Mononuclear cell (primary cell): ENCODE results near the gene INPP5E. TPM values are rescaled to one million over a fixed set of nuclear protein-coding genes. Genes with fewer than 3 reads are reported as not detected.
A peak's percentile ranks its signal among the peaks of the same experiment; 100 is the strongest.

Experiments used
- H3K27me3 ChIP-seq: 2 replicates; pipeline ENCODE4 v1.6.0; 2011; ENCODE audit warnings: low read length, control low read depth; ENCODE audit not compliant: insufficient read depth
- H3K4me1 ChIP-seq: 2 replicates; pipeline ENCODE4 v1.5.1; 2011; ENCODE audit warnings: mild to moderate bottlenecking, low read length, control low read depth; ENCODE audit not compliant: insufficient read depth
- H3K4me3 ChIP-seq: 2 replicates; pipeline ENCODE4 v1.5.1; 2011; ENCODE audit warnings: mild to moderate bottlenecking, low read length, moderate library complexity
- H3K9me3 ChIP-seq: 2 replicates; pipeline ENCODE4 v1.5.1; 2011; ENCODE audit warnings: low read depth, mild to moderate bottlenecking, control low read depth, low read length
- total RNA-seq: library from RNA; depleted of rRNA; stranded (reverse); fragments of >200 nt; gene quantifications from one replicate; pipeline ENCODE4 v1.2.3, GENCODE V29; 2012

INPP5E gene
- total RNA-seq, result 5.5 TPM

DNA sequence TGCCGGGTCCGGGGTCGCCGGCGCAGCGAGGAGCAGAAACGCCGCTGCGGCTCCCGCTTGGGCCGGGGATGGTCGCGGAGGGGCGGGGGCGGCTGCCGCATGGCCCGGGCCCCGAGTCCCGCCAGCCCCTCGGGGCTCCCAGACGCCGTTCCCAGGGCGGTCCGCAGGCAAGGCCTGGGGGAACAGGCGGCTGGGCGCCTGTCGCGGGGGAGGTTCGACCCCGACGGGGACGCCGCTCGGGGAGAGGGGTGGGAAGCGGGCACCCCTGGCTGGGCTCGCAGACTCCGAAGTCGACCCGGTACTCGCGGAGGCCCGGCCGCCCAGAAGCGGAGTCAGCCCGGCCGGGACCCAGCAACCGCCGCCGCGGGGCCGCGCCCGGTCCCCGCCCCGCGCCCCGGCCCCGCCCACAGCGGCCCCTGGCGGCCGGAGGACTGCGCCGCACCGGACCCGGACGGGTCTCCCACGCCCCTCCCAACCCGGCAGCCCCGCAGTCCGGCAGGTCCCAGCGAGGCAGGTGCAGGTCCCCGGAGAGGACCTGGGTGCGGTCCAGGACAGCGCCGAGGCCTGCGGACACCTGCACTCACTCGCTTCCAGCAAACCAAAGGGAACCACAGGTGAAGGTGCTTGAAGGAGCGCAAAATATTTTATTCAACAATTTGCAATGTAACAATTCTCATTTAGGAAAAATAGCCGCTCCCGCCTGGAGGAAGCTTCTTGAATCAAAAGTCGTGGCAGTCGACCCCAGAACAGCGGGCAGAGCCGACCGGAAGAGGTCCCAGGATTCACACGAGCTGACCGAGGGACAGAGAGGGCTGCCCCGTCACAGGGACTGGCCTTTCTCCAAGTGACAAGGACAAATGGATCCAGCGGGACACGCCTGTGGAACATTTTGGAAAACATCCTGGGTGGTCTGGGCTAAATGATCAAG, at the start of gene INPP5E:
TSS of gene INPP5E (minus strand) at position 365 of the 928 bp plus-strand sequence. CDS start 426 bp downstream, outside the sequence.
- no peaks in the 10 kb centered on the region for H3K27me3 ChIP-seq
- H3K4me1 ChIP-seq, result peaks cover 24% of the 10 kb centered on the region
- H3K4me3 ChIP-seq, result peak within 1 kb of the TSS; percentile 65
- H3K9me3 ChIP-seq, result no peaks in the 10 kb centered on the region

DNA sequence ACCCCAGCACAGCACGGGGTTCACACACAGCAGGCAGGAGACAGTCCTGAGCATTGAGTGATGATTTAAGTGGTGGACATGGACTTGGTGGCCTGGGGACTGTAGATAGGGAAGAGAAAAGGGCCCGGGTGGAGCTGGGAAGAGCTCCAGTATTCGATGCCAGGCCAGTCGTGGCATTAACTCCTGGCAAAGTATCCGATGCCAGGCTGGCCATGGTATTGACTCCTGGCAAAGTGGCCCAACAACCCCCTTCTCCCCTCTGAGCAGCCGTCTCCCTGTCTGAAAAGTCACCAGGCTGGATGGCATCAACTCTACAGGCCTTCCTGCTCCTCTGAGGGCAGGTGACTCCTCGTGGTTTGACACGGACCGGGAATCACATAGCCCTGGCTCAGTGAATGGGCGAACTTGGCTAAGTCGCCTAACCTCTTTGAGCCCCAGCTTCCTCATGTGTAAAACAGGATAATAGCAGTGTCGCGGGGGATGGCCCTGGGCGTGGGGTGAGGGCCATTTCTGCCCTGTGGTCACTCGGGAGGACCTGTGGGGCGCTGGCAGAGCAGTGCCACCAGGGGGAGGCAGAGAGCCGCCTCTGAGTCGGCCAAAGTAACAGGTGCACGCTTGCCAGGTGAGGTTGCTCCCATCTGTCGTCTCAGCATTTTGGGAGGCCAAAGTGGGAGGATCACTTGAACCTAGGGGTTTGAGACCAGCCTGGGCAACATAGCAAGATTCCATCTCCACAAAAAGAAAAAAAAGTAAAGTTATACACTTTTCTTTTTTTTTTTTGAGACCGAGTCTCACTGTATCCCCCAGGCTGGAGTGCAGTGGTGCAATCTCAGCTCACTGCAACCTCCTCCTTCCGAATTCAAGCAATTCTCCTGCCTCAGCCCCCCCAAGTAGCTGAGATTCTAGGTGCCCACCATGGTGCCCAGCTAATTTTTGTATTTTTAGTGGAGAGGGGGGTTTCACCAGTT, 48.9 kb upstream of the INPP5E start:
- Histone ChIP-seq H3K4me3 (no peak overlapping the region), H3K9me3 (no peaks in the 10 kb centered on the region), H3K27me3 (no peaks in the 10 kb centered on the region), H3K4me1 (peaks cover 17% of the 10 kb centered on the region)

GRCh38 chr9:136487672-136488071, 48.0 kb upstream of the INPP5E start:
- no peaks in the 10 kb centered on the region for H3K27me3 ChIP-seq
- H3K4me3 ChIP-seq, result no peak overlapping the region
- peaks cover 17% of the 10 kb centered on the region for H3K4me1 ChIP-seq
- H3K9me3 ChIP-seq, result no peaks in the 10 kb centered on the region

- Histone ChIP-seq H3K4me1 (peaks cover 21% of the 10 kb centered on the region), H3K4me3 (no peak overlapping the region), H3K9me3 (no peaks in the 10 kb centered on the region), H3K27me3 (no peaks in the 10 kb centered on the region)
These were observed 47.4 kb upstream of the INPP5E start for GRCh38 chr9:136486823-136487620.

DNA sequence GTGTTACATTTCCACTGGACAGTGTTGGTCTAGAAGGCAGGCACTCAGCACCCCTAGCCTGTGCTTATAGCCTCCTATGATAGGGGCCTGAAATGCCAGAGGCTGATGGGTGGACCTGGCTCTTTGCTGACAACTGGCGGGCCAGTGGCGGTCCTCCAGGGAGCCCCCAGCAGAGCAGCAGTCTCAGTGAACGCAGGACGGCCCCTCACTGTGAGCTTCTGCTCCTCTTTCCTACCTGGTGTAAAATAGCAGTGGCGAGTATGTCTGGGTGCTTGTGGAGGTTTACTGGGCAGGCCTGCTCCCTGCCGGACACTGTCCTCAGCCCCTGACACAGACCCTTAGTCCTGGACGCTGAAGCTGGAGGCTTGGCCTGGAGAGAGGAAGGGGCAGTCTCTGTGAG, 46.5 kb upstream of the INPP5E start:
- H3K27me3 ChIP-seq, result no peaks in the 10 kb centered on the region
- H3K4me1 ChIP-seq, result peaks cover 30% of the 10 kb centered on the region
- H3K4me3 ChIP-seq, result no peak overlapping the region
- H3K9me3 ChIP-seq, result no peaks in the 10 kb centered on the region

DNA sequence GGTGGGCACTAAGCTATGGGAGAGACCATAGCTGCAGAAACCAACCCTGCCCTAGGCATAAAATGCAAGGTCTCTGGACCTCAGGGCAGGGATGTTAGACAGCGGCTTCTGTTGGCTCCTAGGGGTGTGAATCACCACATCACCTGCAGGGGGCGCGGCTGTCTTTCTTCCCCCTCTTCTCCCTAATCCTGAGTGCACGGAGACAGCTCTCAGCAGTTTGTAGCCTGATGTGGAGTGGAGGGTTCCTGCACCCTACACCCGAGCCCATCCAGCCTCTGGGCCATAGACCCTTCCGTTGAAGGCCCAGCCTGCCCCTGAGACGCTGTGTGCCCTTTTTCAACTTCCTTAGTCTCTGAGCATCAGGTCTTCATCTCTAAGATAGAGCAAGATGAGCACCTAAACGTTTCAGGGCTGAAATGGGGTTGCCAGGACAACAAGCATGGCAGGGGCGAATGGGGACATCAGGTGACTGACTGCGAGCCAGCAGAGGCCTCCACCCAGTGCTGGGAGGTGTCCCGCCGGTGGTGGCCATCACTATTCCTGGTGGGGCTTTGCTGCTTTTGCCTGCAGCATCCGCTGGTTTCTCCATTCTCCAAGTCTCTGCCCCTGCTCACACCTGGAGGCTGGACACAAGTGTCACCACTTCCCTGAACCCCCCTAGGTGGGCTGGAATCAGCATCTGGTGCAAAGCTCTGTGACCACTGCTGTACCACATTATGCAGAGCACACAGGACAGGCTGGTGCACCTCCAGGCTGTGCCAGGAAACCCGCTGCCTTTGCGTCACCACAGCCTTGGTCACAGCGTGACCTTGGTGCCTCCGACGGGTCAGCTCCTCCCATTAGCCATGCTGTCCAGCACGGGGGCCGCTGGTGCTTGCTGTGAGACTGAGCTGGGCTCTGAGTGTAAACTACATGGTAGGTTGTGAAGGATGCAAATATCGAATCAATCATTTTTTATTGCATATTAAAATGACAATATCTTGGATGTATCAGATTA, 45.7 kb upstream of the INPP5E start:
- Histone ChIP-seq H3K4me3 (no peak overlapping the region), H3K4me1 (peaks cover 30% of the 10 kb centered on the region), H3K9me3 (no peaks in the 10 kb centered on the region), H3K27me3 (no peaks in the 10 kb centered on the region)

DNA sequence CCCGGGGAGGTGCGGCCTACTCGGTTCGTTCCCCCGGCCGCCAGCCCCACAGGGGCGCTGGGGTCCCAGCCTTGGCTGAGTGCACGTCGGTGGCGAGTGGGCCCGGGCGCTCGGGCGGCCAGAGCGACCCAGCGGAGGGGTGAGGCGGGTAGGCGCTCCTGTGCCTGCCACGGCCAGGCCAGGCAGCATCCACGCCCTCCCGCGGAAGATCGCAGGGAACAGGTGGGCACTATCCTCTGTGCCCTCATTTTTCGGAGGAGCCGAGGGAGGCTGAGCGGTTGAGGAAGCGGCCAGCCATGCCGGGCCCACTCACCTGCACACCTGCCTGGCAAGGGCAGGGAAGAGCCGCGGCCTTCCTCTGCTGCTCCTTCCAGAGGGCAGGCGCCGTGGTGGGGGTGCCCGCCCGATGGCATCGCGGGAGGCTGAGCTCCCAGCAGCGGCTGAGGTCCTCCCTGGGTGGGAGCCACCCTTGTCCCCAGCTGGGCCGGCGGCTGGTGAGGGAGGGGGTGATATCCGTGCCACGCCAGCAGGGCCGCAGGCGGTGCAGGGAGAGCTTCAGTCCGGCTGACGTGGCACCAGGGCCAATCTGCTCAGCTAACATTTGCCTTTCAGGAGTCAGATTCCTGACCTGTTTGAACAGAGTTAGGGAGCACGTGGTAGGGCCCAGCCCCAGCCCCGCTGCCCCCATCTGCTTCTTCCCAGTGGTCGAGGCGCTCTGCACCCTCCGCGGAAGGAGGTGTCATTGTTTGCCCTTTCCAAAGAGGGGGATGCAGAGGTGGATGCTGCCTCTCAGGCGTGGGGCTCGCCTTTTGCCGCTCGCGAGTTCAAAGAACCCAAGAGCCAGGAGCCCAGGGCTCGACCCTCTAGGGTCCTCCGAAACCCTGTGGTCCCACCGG, 44.8 kb upstream of the INPP5E start:
- Histone ChIP-seq H3K4me3 (peak overlapping the region; percentile 48), H3K4me1 (peaks cover 35% of the 10 kb centered on the region), H3K27me3 (no peaks in the 10 kb centered on the region), H3K9me3 (no peaks in the 10 kb centered on the region)

- no peaks in the 10 kb centered on the region for H3K27me3 ChIP-seq
- no peaks in the 10 kb centered on the region for H3K9me3 ChIP-seq
- H3K4me1 ChIP-seq, result peaks cover 35% of the 10 kb centered on the region
- H3K4me3 ChIP-seq, result peak overlapping the region; percentile 48
These were observed 44.0 kb upstream of the INPP5E start for GRCh38 chr9:136483589-136484152.

DNA sequence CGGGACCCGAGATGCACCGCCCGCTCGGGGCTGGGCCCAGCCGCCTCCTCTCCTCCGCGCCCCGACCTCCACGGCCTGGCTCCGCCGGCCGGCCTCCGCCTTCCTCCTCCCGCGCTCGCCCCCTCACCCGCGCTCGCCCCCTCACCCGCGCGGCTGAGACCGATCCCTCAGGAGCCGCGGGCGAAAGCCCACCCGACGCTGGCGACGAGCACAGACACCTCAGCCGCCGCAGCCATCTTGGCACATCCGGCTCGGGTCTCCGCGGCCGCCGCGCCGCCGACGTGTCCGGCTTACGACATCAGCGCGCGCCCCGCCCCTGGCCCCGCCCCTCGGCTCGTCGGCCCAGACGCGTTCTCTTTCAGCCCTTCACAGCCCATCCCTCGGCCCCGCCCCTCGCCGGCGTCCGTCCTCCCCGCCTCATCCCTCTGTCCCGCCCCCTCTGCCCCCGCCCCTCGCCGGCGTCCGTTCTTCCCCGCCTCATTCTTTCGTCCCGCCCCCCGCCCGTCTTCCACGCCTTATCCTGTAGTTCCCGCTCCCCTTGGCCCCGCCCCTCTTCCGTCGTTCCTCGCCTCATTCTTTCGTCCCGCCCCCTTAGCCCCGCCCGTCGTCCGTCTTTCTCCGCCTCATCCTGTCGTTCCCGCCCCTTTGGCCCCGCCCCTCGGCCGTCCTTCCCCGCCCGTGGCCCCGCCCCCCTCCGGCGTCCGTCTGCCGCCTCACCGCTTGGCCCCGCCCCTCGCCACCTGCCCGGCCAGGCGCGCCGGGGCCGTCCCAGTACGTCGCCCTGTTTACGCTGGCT, 43.3 kb upstream of the INPP5E start, which contains the start of gene SEC16A:
TSS of gene SEC16A (minus strand) at position 248 of the 796 bp plus-strand sequence. CDS start 5,425 bp downstream, outside the sequence.
- Histone ChIP-seq H3K4me3 (peak within 1 kb of the TSS; percentile 93), H3K27me3 (no peaks in the 10 kb centered on the region), H3K4me1 (peaks cover 35% of the 10 kb centered on the region), H3K9me3 (no peaks in the 10 kb centered on the region)

GRCh38 chr9:136482046-136482792, 42.6 kb upstream of the INPP5E start:
- peaks cover 35% of the 10 kb centered on the region for H3K4me1 ChIP-seq
- peak overlapping the region; percentile 93 for H3K4me3 ChIP-seq
- H3K9me3 ChIP-seq, result no peaks in the 10 kb centered on the region
- no peaks in the 10 kb centered on the region for H3K27me3 ChIP-seq

GRCh38 chr9:136481558-136481957, 41.9 kb upstream of the INPP5E start:
- Histone ChIP-seq H3K27me3 (no peaks in the 10 kb centered on the region), H3K4me3 (peak overlapping the region; percentile 93), H3K9me3 (no peaks in the 10 kb centered on the region), H3K4me1 (peaks cover 35% of the 10 kb centered on the region)
